ENCODE data around the gene LRP1B. TPM values are rescaled to one million over a fixed set of nuclear protein-coding genes. Genes with fewer than 3 reads are reported as not detected.

Gene LRP1B
- total RNA-seq (2021): 0.14 to 0.52 TPM (median 0.44 TPM) in 3 replicates
- percentile 17 among the genes with signal in this experiment for Bru-seq, nascent RNA
- long read RNA-seq, experiment 1, partial matches to known transcripts: 0 of 1 reads
- long read RNA-seq, experiment 1, other reads (novel, unspliced or antisense): 1 of 1 reads
- long read RNA-seq, experiment 2, partial matches to known transcripts: 0 of 2 reads
- long read RNA-seq, experiment 2, other reads (novel, unspliced or antisense): 2 of 2 reads
- long read RNA-seq, experiment 3, partial matches to known transcripts: 0 of 1 reads
- long read RNA-seq, experiment 3, other reads (novel, unspliced or antisense): 1 of 1 reads

DNA sequence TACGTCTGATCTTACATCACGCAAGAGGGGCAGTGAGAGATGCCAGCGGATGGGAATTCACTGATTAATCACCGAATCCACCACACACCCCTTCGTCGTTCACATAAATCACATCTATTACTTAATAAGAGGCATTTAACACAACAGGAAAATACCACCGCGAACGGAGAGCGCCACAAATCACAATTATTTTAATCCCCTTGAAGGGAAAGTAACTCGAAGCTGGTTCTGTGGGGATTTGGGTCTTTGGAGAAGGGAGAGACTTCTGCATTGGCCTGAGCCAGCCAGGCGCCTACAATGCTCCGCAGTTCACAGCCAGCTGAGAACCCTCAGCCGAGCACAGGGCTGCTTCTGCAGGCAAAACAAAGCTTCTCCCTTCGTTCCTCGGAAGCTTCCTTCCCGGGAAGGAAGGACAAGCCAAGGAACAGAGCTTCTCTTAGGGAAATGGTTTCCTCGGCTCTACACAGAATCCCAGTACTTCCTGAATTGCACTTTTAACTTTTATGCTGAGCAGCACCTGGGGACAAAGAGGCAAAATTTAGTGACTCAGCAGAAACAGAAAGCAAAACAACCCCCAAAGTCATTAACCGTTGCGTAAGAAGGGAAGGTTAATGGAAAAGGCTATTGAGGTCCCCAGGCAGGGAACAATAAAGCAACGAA is at the start of gene LRP1B:
Gene LRP1B, minus strand, starts transcription at position 7 of the 660 bp plus-strand sequence. CDS start 287 bp downstream, outside the sequence.
- TF ChIP-seq ESRRA (CRISPR knock-in tag; IDR thresholded peaks at IDR 0.05; ENCODE audit: borderline replicate concordance): no peak
- TF ChIP-seq NFE2L1 (CRISPR knock-in tag; IDR thresholded peaks at IDR 0.05): peak; percentile 66
- Mint-ChIP-seq H3K27me3 (ENCODE audit: low read depth) (peaks cover 44% of the 10 kb centered on the region), H3K4me3 (peak within 1 kb of the TSS; percentile 87), H3K36me3 (no peaks in the 10 kb centered on the region), H3K4me1 (peaks cover 26% of the 10 kb centered on the region), H3K9me3 (no peaks in the 10 kb centered on the region), H3K27ac (peak within 1 kb of the TSS; percentile 80; the same call in 1 of the 2 replicates)
- DNase-seq (ENCODE audit: low spot score): peak; percentile 33
- peak; percentile 79 for ATAC-seq
- ChIA-PET CTCF (interaction anchor here (1.7 kb wide), 1 partner anchor 9 kb away, joined by 10 read pairs; no protein-coding TSS in a partner anchor), POLR2A (interaction anchor here (1.1 kb wide), 1 partner anchor 10 kb away, joined by 3 read pairs; no protein-coding TSS in a partner anchor)

DNA sequence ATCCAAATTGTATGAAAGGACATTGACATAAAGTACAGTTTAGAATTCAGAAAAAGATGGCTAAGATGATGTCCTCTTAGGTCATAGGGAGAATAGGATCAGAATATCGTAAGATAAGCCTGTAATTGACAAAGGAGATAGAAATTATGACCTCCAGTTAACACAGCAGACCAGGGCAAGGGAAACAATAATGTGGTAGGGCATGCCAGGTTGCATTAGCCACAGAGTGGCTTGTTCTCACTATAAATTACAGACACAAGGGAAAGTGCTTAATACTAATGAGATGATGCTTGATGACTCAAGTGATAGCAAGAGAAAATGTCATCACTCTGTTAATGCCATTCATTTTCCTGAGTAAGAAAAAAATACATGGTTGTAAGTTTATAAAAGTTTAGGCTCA is 48.9 kb upstream of the LRP1B start:
- TF ChIP-seq NR1H2 (CRISPR knock-in tag; IDR thresholded peaks at IDR 0.05): no peak
- no peak for TF ChIP-seq MXD4 (CRISPR knock-in tag; IDR thresholded peaks at IDR 0.05; ENCODE audit: borderline replicate concordance)
- DNase-seq (ENCODE audit: low spot score) (no peak), ATAC-seq (no peak)
- CTCF ChIA-PET: no interaction called here
- Mint-ChIP-seq H3K9me3 (peaks cover 7% of the 10 kb centered on the region), H3K4me3 (no peak overlapping the region), H3K36me3 (no peaks in the 10 kb centered on the region), H3K27ac (no peak overlapping the region), H3K4me1 (peaks cover 2% of the 10 kb centered on the region; the same call in 1 of the 2 replicates), H3K27me3 (ENCODE audit: low read depth) (no peaks in the 10 kb centered on the region)
- POLR2A ChIA-PET: no interaction called here

DNA sequence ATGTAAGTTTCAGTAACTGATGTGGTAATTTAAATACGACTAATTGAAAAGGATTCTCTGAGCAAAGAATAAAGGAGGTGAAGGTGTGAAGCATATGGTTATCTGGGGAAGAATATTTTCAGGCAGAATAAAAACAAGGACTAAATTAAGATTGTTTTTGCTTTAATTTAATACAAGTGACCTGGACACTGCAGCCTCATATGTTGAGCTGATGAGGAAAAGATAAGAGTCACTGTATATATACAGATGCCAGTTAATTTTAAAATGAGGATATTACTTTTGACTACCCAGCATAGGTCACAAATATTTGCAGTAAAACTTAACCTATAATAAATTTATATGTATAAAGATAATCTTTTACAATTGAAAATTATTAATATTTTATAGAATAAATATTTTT is 47.8 kb upstream of the LRP1B start:
- CTCF ChIA-PET: no interaction called here
- Mint-ChIP-seq H3K27ac (no peak overlapping the region), H3K27me3 (ENCODE audit: low read depth) (no peaks in the 10 kb centered on the region), H3K4me3 (no peak overlapping the region), H3K4me1 (peaks cover 2% of the 10 kb centered on the region; the same call in 1 of the 2 replicates), H3K36me3 (no peaks in the 10 kb centered on the region), H3K9me3 (peaks cover 7% of the 10 kb centered on the region)
- no peak for TF ChIP-seq FOXJ3 (CRISPR knock-in tag; IDR thresholded peaks at IDR 0.05; ENCODE audit: borderline replicate concordance)
- DNase-seq (ENCODE audit: low spot score): no peak
- POLR2A ChIA-PET: no interaction called here
- no peak for ATAC-seq

DNA sequence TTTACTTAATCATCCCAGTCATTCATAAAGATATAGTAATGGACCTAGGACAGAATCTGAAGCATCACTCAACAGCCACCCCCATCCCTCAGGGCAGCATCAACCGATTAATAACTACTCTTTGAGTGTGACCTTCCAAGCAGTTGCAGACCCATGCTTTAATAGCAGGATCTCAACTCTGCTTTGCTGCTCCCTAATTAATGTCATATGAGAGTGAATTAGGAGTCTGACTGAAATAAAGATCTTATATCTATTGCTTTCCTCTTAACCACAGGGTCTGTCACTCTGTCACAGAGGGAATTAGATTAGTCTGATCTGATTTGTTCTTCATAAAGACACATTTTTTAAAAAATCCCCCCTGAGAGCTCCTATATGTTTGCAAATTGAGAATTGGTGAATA is 46.1 kb upstream of the LRP1B start:
- DNase-seq (ENCODE audit: low spot score) (no peak), ATAC-seq (no peak)
- Mint-ChIP-seq H3K4me3 (no peak overlapping the region), H3K9me3 (no peaks in the 10 kb centered on the region), H3K4me1 (peaks cover 2% of the 10 kb centered on the region; the same call in 1 of the 2 replicates), H3K36me3 (no peaks in the 10 kb centered on the region), H3K27ac (no peak overlapping the region), H3K27me3 (ENCODE audit: low read depth) (no peaks in the 10 kb centered on the region)
- ChIA-PET POLR2A (no interaction called here), CTCF (no interaction called here)
- TF ChIP-seq EMX1 (CRISPR knock-in tag; IDR thresholded peaks at IDR 0.05) (no peak), RORB (CRISPR knock-in tag; IDR thresholded peaks at IDR 0.05) (no peak)
- TF ChIP-seq, protein P1, sequence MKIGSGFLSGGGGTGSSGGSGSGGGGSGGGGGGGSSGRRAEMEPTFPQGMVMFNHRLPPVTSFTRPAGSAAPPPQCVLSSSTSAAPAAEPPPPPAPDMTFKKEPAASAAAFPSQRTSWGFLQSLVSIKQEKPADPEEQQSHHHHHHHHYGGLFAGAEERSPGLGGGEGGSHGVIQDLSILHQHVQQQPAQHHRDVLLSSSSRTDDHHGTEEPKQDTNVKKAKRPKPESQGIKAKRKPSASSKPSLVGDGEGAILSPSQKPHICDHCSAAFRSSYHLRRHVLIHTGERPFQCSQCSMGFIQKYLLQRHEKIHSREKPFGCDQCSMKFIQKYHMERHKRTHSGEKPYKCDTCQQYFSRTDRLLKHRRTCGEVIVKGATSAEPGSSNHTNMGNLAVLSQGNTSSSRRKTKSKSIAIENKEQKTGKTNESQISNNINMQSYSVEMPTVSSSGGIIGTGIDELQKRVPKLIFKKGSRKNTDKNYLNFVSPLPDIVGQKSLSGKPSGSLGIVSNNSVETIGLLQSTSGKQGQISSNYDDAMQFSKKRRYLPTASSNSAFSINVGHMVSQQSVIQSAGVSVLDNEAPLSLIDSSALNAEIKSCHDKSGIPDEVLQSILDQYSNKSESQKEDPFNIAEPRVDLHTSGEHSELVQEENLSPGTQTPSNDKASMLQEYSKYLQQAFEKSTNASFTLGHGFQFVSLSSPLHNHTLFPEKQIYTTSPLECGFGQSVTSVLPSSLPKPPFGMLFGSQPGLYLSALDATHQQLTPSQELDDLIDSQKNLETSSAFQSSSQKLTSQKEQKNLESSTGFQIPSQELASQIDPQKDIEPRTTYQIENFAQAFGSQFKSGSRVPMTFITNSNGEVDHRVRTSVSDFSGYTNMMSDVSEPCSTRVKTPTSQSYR (CRISPR knock-in tag; IDR thresholded peaks at IDR 0.05): no peak

DNA sequence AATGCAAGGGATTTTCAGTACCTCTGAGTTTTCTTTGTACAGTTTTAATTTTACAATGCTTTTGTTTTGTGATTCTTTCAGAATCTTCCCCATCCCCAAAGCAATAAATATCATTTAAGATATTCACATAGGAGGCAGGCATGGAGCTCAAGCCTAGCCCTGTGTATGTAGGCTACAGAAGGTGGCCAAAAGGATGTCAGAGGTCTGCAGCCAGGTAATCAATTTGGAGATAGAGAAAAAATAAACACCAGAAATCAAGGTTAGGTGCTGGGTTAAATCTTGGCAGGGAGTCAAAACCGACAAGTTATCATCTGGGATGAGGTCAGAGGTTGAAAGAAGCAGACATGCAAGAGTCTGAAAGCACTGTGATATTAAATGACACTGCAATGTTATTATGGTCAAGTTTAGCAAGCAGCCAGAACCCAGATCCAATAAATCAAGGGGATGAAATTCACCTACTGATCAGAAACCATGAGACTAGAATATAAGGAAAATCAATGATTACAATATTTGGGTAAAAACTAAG is 45.1 kb upstream of the LRP1B start:
- ChIA-PET CTCF (no interaction called here), POLR2A (no interaction called here)
- no peak for DNase-seq (ENCODE audit: low spot score)
- H3K4me3 Mint-ChIP-seq: no peak overlapping the region
- no peaks in the 10 kb centered on the region for H3K9me3 Mint-ChIP-seq
- H3K4me1 Mint-ChIP-seq: 0 out of 2 replicates have a peak, but pooled peaks cover under 1% of the 10 kb centered on the region
- no peak for ATAC-seq
- no peaks in the 10 kb centered on the region for H3K36me3 Mint-ChIP-seq
- no peaks in the 10 kb centered on the region for H3K27me3 Mint-ChIP-seq (ENCODE audit: low read depth)
- H3K27ac Mint-ChIP-seq: no peak overlapping the region
- TF ChIP-seq, protein P2, sequence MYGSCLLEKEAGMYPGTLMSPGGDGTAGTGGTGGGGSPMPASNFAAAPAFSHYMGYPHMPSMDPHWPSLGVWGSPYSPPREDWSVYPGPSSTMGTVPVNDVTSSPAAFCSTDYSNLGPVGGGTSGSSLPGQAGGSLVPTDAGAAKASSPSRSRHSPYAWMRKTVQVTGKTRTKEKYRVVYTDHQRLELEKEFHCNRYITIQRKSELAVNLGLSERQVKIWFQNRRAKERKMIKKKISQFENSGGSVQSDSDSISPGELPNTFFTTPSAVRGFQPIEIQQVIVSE (CRISPR knock-in tag; IDR thresholded peaks at IDR 0.05; ENCODE audit: borderline replicate concordance): no peak
- TF ChIP-seq, protein P3, sequence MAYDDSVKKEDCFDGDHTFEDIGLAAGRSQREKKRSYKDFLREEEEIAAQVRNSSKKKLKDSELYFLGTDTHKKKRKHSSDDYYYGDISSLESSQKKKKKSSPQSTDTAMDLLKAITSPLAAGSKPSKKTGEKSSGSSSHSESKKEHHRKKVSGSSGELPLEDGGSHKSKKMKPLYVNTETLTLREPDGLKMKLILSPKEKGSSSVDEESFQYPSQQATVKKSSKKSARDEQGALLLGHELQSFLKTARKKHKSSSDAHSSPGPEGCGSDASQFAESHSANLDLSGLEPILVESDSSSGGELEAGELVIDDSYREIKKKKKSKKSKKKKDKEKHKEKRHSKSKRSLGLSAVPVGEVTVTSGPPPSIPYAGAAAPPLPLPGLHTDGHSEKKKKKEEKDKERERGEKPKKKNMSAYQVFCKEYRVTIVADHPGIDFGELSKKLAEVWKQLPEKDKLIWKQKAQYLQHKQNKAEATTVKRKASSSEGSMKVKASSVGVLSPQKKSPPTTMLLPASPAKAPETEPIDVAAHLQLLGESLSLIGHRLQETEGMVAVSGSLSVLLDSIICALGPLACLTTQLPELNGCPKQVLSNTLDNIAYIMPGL (CRISPR knock-in tag; IDR thresholded peaks at IDR 0.05): no peak
- TF ChIP-seq TEAD1 (CRISPR knock-in tag; IDR thresholded peaks at IDR 0.05) (no peak), ZNF416 (CRISPR knock-in tag; IDR thresholded peaks at IDR 0.05) (no peak), ZNF219 (CRISPR knock-in tag; IDR thresholded peaks at IDR 0.05; ENCODE audit: borderline replicate concordance) (no peak), FOXJ3 (CRISPR knock-in tag; IDR thresholded peaks at IDR 0.05; ENCODE audit: borderline replicate concordance) (no peak), NFATC4 (CRISPR knock-in tag; IDR thresholded peaks at IDR 0.05) (no peak), MYBL2 (CRISPR knock-in tag; IDR thresholded peaks at IDR 0.05) (no peak)
- TF ChIP-seq, protein P4, sequence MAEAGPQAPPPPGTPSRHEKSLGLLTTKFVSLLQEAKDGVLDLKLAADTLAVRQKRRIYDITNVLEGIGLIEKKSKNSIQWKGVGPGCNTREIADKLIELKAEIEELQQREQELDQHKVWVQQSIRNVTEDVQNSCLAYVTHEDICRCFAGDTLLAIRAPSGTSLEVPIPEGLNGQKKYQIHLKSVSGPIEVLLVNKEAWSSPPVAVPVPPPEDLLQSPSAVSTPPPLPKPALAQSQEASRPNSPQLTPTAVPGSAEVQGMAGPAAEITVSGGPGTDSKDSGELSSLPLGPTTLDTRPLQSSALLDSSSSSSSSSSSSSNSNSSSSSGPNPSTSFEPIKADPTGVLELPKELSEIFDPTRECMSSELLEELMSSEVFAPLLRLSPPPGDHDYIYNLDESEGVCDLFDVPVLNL (CRISPR knock-in tag; IDR thresholded peaks at IDR 0.05; ENCODE audit: borderline replicate concordance, low read depth): no peak
- TF ChIP-seq, protein P5, sequence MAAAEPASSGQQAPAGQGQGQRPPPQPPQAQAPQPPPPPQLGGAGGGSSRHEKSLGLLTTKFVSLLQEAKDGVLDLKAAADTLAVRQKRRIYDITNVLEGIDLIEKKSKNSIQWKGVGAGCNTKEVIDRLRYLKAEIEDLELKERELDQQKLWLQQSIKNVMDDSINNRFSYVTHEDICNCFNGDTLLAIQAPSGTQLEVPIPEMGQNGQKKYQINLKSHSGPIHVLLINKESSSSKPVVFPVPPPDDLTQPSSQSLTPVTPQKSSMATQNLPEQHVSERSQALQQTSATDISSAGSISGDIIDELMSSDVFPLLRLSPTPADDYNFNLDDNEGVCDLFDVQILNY (CRISPR knock-in tag; IDR thresholded peaks at IDR 0.05): no peak

Data from WTC11 (cell line).